Measurements from ENCODE around the gene SIRT3.
"Not testable (repeated sequence)": the region's sequence is repeated elsewhere in the genome, so short reads cannot be mapped to it uniquely, and the experiment has no call there.

The SIRT3 gene

GRCh38 chr11:203056-203944, 32.8 kb downstream of the SIRT3 start:
- DNase-seq (ENCODE audit: low read depth in 3 of 3): no peak

GRCh38 chr11:202490-202889, 33.7 kb downstream of the SIRT3 start:
- no peak for DNase-seq (ENCODE audit: low read depth in 3 of 3)

- no peak for DNase-seq (ENCODE audit: low read depth in 3 of 3)
These were observed 34.2 kb downstream of the SIRT3 start for GRCh38 chr11:201966-202365.

DNA sequence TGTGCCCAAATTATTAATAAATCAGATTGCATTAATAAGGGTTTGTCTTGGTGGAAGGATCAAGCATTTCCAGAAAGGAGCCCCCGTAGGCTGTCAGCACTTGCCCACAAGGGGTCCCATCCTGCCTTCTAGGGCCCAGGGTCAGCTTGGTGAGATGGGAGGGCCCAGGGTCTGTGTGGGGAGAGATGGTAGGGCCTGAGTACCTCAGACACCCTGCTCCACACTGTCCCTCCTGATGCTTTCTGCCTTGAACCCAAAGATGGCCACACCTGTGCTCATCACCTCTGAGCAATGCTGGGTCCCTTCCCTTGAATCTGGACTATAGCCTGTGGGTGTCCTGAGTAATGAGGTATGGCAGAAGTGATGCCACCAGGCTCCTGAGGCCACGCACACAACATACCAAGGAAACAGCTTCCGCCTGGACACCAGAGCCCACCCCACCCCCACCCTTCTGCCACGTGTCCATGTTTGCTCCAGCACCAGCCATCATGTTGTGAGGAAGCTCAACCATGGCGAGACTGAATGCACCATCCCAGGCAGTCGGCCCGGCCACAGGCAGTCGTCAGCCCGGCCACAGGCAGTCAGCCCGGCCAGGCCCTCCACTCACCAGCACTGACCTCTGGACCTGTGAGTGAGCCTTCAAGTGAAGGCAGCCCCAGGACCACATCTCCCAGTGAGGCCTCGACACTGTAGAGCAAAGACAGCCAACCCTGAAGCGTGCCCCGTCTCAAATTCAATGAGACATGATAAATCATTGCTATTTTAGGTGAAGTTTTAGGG, 35.7 kb downstream of the SIRT3 start:
- no peak for DNase-seq (ENCODE audit: low read depth in 3 of 3)

DNA sequence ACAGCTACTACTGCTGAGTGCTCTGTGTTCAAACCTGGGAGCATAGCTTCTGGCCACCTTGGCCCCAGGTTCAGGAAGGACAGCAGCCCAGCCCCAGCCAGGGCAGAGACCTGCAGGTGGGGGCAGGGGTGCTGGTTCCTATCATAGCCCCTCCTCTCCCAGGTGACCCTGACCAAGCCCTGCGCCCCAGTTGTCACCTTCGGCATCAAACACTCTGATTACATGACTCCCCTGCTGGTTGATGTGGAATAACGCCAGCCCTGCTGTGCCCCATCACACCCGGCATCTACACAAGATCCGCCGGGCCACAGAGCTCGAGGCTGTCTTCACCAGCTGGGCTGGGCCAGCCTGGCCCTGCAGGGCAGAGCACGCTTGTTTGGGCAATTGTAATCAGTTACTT, 36.4 kb downstream of the SIRT3 start:
- no peak for DNase-seq (ENCODE audit: low read depth in 3 of 3)

GRCh38 chr11:199004-199581, 37.0 kb downstream of the SIRT3 start:
- DNase-seq (ENCODE audit: low read depth in 3 of 3): no peak

GRCh38 chr11:198236-198806, 37.8 kb downstream of the SIRT3 start:
- DNase-seq (ENCODE audit: low read depth in 3 of 3): no peak

- no peak for DNase-seq (ENCODE audit: low read depth in 3 of 3)
These were observed 38.4 kb downstream of the SIRT3 start for GRCh38 chr11:197741-198235.

DNA sequence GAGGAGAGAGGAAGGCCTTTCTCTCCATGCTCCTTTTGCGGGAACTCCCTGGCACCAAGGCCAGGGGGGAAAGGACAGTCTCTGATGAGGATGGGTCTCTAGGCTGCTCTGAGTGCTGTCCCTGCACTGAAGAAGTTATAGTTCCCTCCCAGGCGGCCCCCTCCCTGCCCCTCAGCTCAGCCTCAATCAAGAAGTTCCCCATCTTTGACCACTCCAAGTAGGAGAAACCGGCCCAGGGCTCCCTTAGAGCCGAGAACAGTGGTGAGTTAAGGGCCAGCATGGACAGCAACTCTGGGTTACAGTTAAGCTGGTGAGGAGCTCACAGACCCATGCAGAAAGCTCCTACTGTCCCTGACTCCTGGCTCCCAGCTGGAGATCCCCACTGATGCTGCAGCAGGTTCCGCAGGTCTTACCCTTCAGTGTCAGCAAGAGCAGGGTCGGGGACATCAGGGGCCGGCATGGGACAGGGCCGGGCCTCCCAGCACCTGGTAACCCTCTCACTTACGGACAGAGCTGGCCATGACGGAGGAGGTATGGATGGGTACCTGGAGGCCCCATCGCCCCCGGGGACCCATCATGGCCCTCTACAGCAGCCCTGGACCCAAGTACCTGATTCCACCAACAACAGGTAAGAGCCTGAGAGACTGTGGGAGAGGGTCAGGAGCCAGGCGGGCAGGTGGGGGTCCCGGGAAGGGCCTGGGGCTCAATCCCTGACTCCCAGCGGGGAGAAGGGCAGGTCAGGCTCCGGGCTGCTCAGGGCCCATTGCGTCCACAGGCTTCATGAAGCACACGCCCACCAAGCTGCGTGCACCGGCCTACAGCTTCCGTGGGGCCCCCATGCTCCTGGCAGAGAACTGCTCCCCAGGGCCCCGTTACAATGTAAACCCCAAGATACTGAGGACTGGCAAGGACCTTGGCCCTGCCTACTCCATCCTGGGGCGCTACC, 39.1 kb downstream of the SIRT3 start:
- DNase-seq (ENCODE audit: low read depth in 3 of 3): no peak

DNA sequence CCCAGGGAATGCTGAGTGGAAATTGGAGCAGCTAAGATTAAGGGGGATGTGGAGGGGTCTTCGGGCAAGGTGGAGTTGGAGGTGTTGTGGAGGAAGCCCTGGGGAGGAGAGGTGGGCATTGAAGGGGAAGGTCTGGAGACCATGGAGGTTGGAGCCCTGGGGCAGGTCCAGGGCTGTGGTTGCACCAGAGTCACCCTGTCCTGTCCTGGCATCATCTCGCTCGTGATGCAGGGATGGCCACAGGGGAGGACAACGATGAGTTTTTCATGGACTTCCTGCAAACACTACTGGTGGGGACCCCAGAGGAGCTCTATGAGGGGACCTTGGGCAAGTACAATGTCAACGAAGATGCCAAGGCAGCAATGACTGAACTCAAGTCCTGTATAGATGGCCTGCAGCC, 42.7 kb downstream of the SIRT3 start:
- DNase-seq (ENCODE audit: low read depth in 3 of 3): not testable (repeated sequence)

GRCh38 chr11:192674-193128, 43.4 kb downstream of the SIRT3 start, which contains the start of gene SCGB1C1:
Gene SCGB1C1 (plus strand): TSS chr11:193078. CDS start chr11:193100, 22 bp downstream.
- DNase-seq (ENCODE audit: low read depth in 3 of 3): not testable (repeated sequence)

- DNase-seq (ENCODE audit: low read depth in 3 of 3): peak in 1 of 3 donors; percentile 39
These were observed 44.4 kb downstream of the SIRT3 start for GRCh38 chr11:191490-192478.

DNA sequence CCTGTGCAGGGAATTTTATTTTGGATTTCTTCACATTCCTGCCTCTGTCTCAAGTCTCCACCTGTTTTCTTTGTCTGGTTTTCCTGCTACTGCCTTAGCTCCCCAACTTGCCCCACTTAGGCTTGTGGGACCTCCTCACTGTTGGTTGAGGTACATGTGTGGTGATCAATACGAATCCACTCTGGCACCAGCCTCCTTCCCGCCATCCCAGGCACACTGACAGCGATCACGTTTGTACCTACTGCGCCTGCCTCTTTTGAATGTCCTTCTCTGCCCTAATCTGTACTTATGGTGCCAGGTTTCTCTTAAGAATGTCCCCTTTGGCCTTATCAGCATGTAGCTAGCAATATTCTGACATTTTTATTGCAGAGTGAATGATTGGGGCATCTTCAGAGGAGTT, 45.6 kb downstream of the SIRT3 start:
- not testable (repeated sequence) for DNase-seq (ENCODE audit: low read depth in 3 of 3)

DNA sequence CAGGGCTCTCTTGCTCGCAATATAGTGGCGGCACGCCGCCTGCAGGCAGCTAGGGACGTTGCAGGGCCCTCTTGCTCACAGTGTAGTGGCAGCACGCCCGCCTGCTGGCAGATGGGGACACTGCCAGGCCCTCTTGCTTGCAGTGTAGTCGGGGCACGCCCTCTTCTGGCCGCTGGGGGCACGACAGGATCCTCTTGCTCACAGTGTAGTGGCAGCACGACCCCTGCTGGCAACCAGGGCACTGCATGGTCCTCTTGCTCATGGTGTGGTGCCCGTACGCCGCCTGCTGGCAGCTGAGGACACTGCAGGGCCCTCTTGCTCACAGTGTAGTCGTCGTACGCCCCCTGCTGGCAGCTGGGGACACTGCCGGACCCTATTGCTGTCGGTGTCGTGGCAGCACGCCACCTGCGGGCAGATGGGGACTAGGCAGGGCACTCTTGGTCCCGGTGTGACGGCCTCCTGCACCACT, 46.3 kb downstream of the SIRT3 start:
- DNase-seq (ENCODE audit: low read depth in 3 of 3): peak in 1 of 3 donors; percentile 74

GRCh38 chr11:189200-189783, 46.9 kb downstream of the SIRT3 start:
- not testable (repeated sequence) for DNase-seq (ENCODE audit: low read depth in 3 of 3)

GRCh38 chr11:180242-180641, 55.9 kb downstream of the SIRT3 start:
- not testable (repeated sequence) for DNase-seq (ENCODE audit: low read depth in 3 of 3)

All from stimulated activated CD4-positive, alpha-beta T cell treated with anti-CD3 and anti-CD28 coated beads, TNF-alpha, amount 100 ng/mL, for 48 hours (primary cell).